OCI-LY3 (cell line): ENCODE measurements around the gene CLCN4.

Experiments
- EZH2phosphoT487 ChIP-seq: fragments of 200-600 bp; shearing (Covaris generic); IDR thresholded peaks from 2 replicates; pipeline ENCODE4 v1.6.1; 2018; ENCODE audit warnings: antibody characterized with exemption, mixed run types, low read depth
- TF ChIP-seq, protein P1 (sequence below): fragments of 200-600, 300-600 bp; sonication (generic); IDR thresholded peaks from 2 replicates; pipeline ENCODE4 v1.5.1; 2014; ENCODE audit warnings: antibody characterized with exemption, low read length, low read depth

GRCh38 chrX:10173331-10173900, 16.6 kb downstream of the CLCN4 start:
- TF ChIP-seq, protein P1, sequence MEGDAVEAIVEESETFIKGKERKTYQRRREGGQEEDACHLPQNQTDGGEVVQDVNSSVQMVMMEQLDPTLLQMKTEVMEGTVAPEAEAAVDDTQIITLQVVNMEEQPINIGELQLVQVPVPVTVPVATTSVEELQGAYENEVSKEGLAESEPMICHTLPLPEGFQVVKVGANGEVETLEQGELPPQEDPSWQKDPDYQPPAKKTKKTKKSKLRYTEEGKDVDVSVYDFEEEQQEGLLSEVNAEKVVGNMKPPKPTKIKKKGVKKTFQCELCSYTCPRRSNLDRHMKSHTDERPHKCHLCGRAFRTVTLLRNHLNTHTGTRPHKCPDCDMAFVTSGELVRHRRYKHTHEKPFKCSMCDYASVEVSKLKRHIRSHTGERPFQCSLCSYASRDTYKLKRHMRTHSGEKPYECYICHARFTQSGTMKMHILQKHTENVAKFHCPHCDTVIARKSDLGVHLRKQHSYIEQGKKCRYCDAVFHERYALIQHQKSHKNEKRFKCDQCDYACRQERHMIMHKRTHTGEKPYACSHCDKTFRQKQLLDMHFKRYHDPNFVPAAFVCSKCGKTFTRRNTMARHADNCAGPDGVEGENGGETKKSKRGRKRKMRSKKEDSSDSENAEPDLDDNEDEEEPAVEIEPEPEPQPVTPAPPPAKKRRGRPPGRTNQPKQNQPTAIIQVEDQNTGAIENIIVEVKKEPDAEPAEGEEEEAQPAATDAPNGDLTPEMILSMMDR = no peak
- TF ChIP-seq EZH2phosphoT487 = no peak
